BE2C (cell line): ENCODE results near the gene ALG9.

Source experiments
- DNase-seq: peaks from one replicate; pipeline ENCODE4 v3.0.0-alpha.2; 2020
- H3K27me3 ChIP-seq: fragments of 250-450 bp; sonication (Bioruptor Pico); 2 replicates; pipeline ENCODE4 v1.5.1; 2020; ENCODE audit warnings: mild to moderate bottlenecking
- H3K36me3 ChIP-seq: fragments of 250-450 bp; sonication (Bioruptor Pico); 2 replicates; pipeline ENCODE4 v1.5.1; 2020; ENCODE audit warnings: mild to moderate bottlenecking
- H3K4me1 ChIP-seq: fragments of 250-450 bp; sonication (Bioruptor Pico); 2 replicates; pipeline ENCODE4 v1.5.1; 2020
- H3K4me3 ChIP-seq: 2 replicates; pipeline ENCODE4 v1.5.1; 2011; ENCODE audit warnings: low read depth, low read length
- H3K9me3 ChIP-seq: fragments of 250-450 bp; sonication (Bioruptor Pico); 2 replicates; pipeline ENCODE4 v1.5.1; 2020
- CTCF ChIP-seq: IDR thresholded peaks from 2 replicates; pipeline ENCODE4 v1.5.1; 2012; ENCODE audit warnings: mild to moderate bottlenecking, low read depth, low read length

The ALG9 gene

GRCh38 chr11:111765984-111766833 is 105.2 kb downstream of the ALG9 start, which contains the start of gene PPP2R1B:
Gene PPP2R1B (minus strand): TSS chr11:111766389. CDS start chr11:111766361, 28 bp downstream.
- DNase-seq = peak; percentile 78
- H3K4me3 ChIP-seq = peak within 1 kb of the TSS; percentile 88
- TF ChIP-seq CTCF = no peak
- no peaks in the 10 kb centered on the region for H3K27me3 ChIP-seq
- H3K36me3 ChIP-seq = peaks cover 18% of the 10 kb centered on the region
- no peaks in the 10 kb centered on the region for H3K9me3 ChIP-seq
- peaks cover 3% of the 10 kb centered on the region for H3K4me1 ChIP-seq

- no peak for DNase-seq
- no peaks in the 10 kb centered on the region for H3K9me3 ChIP-seq
- H3K4me3 ChIP-seq = peak overlapping the region; percentile 88
- peaks cover 26% of the 10 kb centered on the region for H3K36me3 ChIP-seq
- H3K4me1 ChIP-seq = peaks cover 3% of the 10 kb centered on the region
- TF ChIP-seq CTCF = no peak
- no peaks in the 10 kb centered on the region for H3K27me3 ChIP-seq
Measured at GRCh38 chr11:111765320-111765983, 105.9 kb downstream of the ALG9 start.

- Histone ChIP-seq H3K27me3 (no peaks in the 10 kb centered on the region), H3K4me3 (peak overlapping the region; percentile 88), H3K9me3 (no peaks in the 10 kb centered on the region), H3K4me1 (peaks cover 3% of the 10 kb centered on the region), H3K36me3 (peaks cover 33% of the 10 kb centered on the region)
- DNase-seq = no peak
- TF ChIP-seq CTCF = no peak
Measured at GRCh38 chr11:111764621-111765020, 106.8 kb downstream of the ALG9 start.

GRCh38 chr11:111762981-111763643 is 108.3 kb downstream of the ALG9 start:
- Histone ChIP-seq H3K4me3 (no peak overlapping the region), H3K9me3 (no peaks in the 10 kb centered on the region), H3K27me3 (no peaks in the 10 kb centered on the region), H3K36me3 (peaks cover 44% of the 10 kb centered on the region), H3K4me1 (peaks cover 3% of the 10 kb centered on the region)
- no peak for DNase-seq
- peak; percentile 34; the same call in 1 of the 2 replicates for TF ChIP-seq CTCF

- Histone ChIP-seq H3K4me3 (no peak overlapping the region), H3K9me3 (no peaks in the 10 kb centered on the region), H3K4me1 (peaks cover 3% of the 10 kb centered on the region), H3K36me3 (peaks cover 47% of the 10 kb centered on the region), H3K27me3 (no peaks in the 10 kb centered on the region)
- TF ChIP-seq CTCF = no peak
- DNase-seq = no peak
Measured at GRCh38 chr11:111762526-111762925, 108.9 kb downstream of the ALG9 start.
